T-helper 1 cell treated with Interleukin-12 subunit alpha and Interleukin-12 subunit beta and Interleukin-4 antibody, amounts not matched to agents 30 ng/mL and 1 ng/mL, for 36 hours (primary cell): Measurements from ENCODE around the gene ADGRD1. TPM values are rescaled to one million over a fixed set of nuclear protein-coding genes. Genes with fewer than 3 reads are reported as not detected.

Experiments used
- total RNA-seq: library from RNA; stranded (reverse); gene quantifications from 2 replicates; pipeline ENCODE4 v1.2.3, GENCODE V29; 2022

Gene ADGRD1
- total RNA-seq, 1 donor from 2014 or later = 0.54 TPM

Other genes starting within 250 kb of the ADGRD1 start
- gene RIMBP2, start 237.6 kb upstream of the ADGRD1 start, total RNA-seq = not detected in 2 replicates
- gene STX2, start 114.7 kb upstream of the ADGRD1 start, total RNA-seq = 19.5 and 20.8 TPM in 2 replicates
- 894 and 920 TPM in 2 replicates for gene RAN, start 81.8 kb upstream of the ADGRD1 start, total RNA-seq